WTC11 (cell line): Measurements from ENCODE around the gene RALBP1. TPM values are rescaled to one million over a fixed set of nuclear protein-coding genes. Genes with fewer than 3 reads are reported as not detected.

Source experiments
- ATAC-seq: fragments of 200-7000 bp; cut with Tn5 transposase; 2 replicates; pipeline ENCODE4 v1.10.0; 2021; ENCODE audit warnings: mild to moderate bottlenecking, moderate library complexity
- CTCF ChIA-PET: fragments of 300-600 bp; sonication (Branson Sonifier 250); formaldehyde crosslinking; loops from one replicate; lab custom pipeline; 2021; ENCODE audit warnings: antibody characterized with exemption; lab: Charles Lee
- POLR2A ChIA-PET: fragments of 350-600 bp; sonication (Branson Sonifier 250); formaldehyde crosslinking; loops from one replicate; lab custom pipeline; 2021; ENCODE audit warnings: antibody characterized with exemption; lab: Charles Lee
- DNase-seq: peaks from one replicate; pipeline ENCODE4 v3.0.0; 2021; ENCODE audit warnings: low spot score
- H3K27ac Mint-ChIP-seq: 2 replicates; pipeline ENCODE4 v1.8.0; 2021; ENCODE audit warnings: mixed read lengths
- H3K27me3 Mint-ChIP-seq: 2 replicates; pipeline ENCODE4 v1.8.0; 2021; ENCODE audit warnings: low read depth, mild to moderate bottlenecking, moderate library complexity, mixed read lengths
- H3K36me3 Mint-ChIP-seq: 2 replicates; pipeline ENCODE4 v1.8.0; 2021; ENCODE audit warnings: mixed read lengths
- H3K4me1 Mint-ChIP-seq: 2 replicates; pipeline ENCODE4 v1.8.0; 2022; ENCODE audit warnings: mixed read lengths
- H3K4me3 Mint-ChIP-seq: 2 replicates; pipeline ENCODE4 v1.8.0; 2021; ENCODE audit warnings: mild to moderate bottlenecking, moderate library complexity, mixed read lengths
- H3K9me3 Mint-ChIP-seq: 2 replicates; pipeline ENCODE4 v1.8.0; 2021; ENCODE audit warnings: mixed read lengths
- ATF2 ChIP-seq: sonication (generic); formaldehyde crosslinking; IDR thresholded peaks from 2 replicates; pipeline ENCODE4 v1.8.1; 2022; ENCODE audit warnings: low read depth, missing genetic modification reagents, borderline replicate concordance
- ATF3 ChIP-seq: sonication (generic); formaldehyde crosslinking; conservative IDR thresholded peaks from 2 replicates; pipeline ENCODE4 v1.8.1; 2022; ENCODE audit warnings: mild to moderate bottlenecking, missing genetic modification reagents
- ATF6 ChIP-seq: sonication (generic); formaldehyde crosslinking; IDR thresholded peaks from 2 replicates; pipeline ENCODE4 v1.8.1; 2023; ENCODE audit warnings: mild to moderate bottlenecking, missing genetic modification reagents
- CBFB ChIP-seq: sonication (generic); formaldehyde crosslinking; IDR thresholded peaks from 2 replicates; pipeline ENCODE4 v1.8.1; 2022; ENCODE audit warnings: mild to moderate bottlenecking, low read depth, missing genetic modification reagents
- CTCF ChIP-seq: fragments of 200-600 bp; IDR thresholded peaks from 2 replicates; pipeline ENCODE4 v1.8.0; 2022; ENCODE audit warnings: antibody characterized with exemption
- E2F1 ChIP-seq: sonication (generic); formaldehyde crosslinking; IDR thresholded peaks from 2 replicates; pipeline ENCODE4 v1.8.0; 2022; ENCODE audit warnings: mild to moderate bottlenecking, missing genetic modification reagents
- ERG ChIP-seq: fragments of 250-450 bp; sonication (Bioruptor Pico); IDR thresholded peaks from 2 replicates; pipeline ENCODE4 v1.8.0; 2021; ENCODE audit warnings: mild to moderate bottlenecking
- GTF2I ChIP-seq: fragments of 250-450 bp; sonication (Bioruptor Pico); conservative IDR thresholded peaks from 2 replicates; pipeline ENCODE4 v1.4.0; 2021; ENCODE audit warnings: mild to moderate bottlenecking
- HMGA2 ChIP-seq: fragments of 250-450 bp; sonication (Bioruptor Pico); IDR thresholded peaks from 2 replicates; pipeline ENCODE4 v1.4.0; 2021; ENCODE audit warnings: mild to moderate bottlenecking, moderate library complexity
- MAX ChIP-seq: sonication (generic); formaldehyde crosslinking; IDR thresholded peaks from 2 replicates; pipeline ENCODE4 v1.8.0; 2022; ENCODE audit warnings: mild to moderate bottlenecking, missing genetic modification reagents
- MXD4 ChIP-seq: fragments of 250-450 bp; sonication (Bioruptor Pico); IDR thresholded peaks from 2 replicates; pipeline ENCODE4 v1.8.0; 2021; ENCODE audit warnings: mild to moderate bottlenecking, moderate library complexity, borderline replicate concordance
- MYBL2 ChIP-seq: sonication (generic); formaldehyde crosslinking; IDR thresholded peaks from 2 replicates; pipeline ENCODE4 v1.8.1; 2023; ENCODE audit warnings: mild to moderate bottlenecking, moderate library complexity, missing genetic modification reagents
- NFYB ChIP-seq: sonication (generic); formaldehyde crosslinking; conservative IDR thresholded peaks from 2 replicates; pipeline ENCODE4 v1.8.0; 2022; ENCODE audit warnings: low read depth, missing genetic modification reagents
- NR2C2 ChIP-seq: sonication (generic); formaldehyde crosslinking; IDR thresholded peaks from 2 replicates; pipeline ENCODE4 v1.8.0; 2022; ENCODE audit warnings: mild to moderate bottlenecking, missing genetic modification reagents
- NR3C1 ChIP-seq: sonication (generic); formaldehyde crosslinking; conservative IDR thresholded peaks from 2 replicates; pipeline ENCODE4 v1.8.1; 2023; ENCODE audit warnings: low read depth, mild to moderate bottlenecking, missing genetic modification reagents
- PREB ChIP-seq: sonication (generic); formaldehyde crosslinking; IDR thresholded peaks from 2 replicates; pipeline ENCODE4 v1.8.1; 2022; ENCODE audit warnings: mild to moderate bottlenecking, missing genetic modification reagents, moderate library complexity, borderline replicate concordance
- STAT6 ChIP-seq: sonication (generic); formaldehyde crosslinking; conservative IDR thresholded peaks from 2 replicates; pipeline ENCODE4 v1.8.1; 2023; ENCODE audit warnings: mild to moderate bottlenecking, low read depth, missing genetic modification reagents, moderate library complexity
- ZNF138 ChIP-seq: sonication (generic); formaldehyde crosslinking; conservative IDR thresholded peaks from 2 replicates; pipeline ENCODE4 v1.8.1; 2022; ENCODE audit warnings: mild to moderate bottlenecking, moderate library complexity, missing genetic modification reagents
- total RNA-seq: library from RNA; stranded (reverse); gene quantifications from 3 replicates; pipeline ENCODE4 v1.2.3, GENCODE V29; 2021

RALBP1 gene
- total RNA-seq, 1 experiment from 2014 or later: 69.3 TPM

GRCh38 chr18:9552191-9552590 lies 76.9 kb downstream of the RALBP1 start (continued):
- TF ChIP-seq STAT6 (no peak), CBFB (CRISPR knock-in tag) (no peak), ATF2 (CRISPR knock-in tag) (no peak), MXD4 (CRISPR knock-in tag) (no peak), ZNF138 (CRISPR knock-in tag) (no peak), ATF3 (CRISPR knock-in tag) (no peak)

- Mint-ChIP-seq H3K27me3 (no peaks in the 10 kb centered on the region), H3K4me3 (no peak overlapping the region), H3K27ac (no peak overlapping the region), H3K36me3 (peaks cover 93% of the 10 kb centered on the region), H3K4me1 (peaks cover 14% of the 10 kb centered on the region), H3K9me3 (peaks cover 14% of the 10 kb centered on the region)
- TF ChIP-seq E2F1 (CRISPR knock-in tag): no peak
- TF ChIP-seq GTF2I (CRISPR knock-in tag): peak; percentile 92
- ATAC-seq: no peak
- POLR2A ChIA-PET: no interaction called here
- CTCF ChIA-PET: no interaction called here
- DNase-seq: no peak
Observed at GRCh38 chr18:9552616-9553015, 77.3 kb downstream of the RALBP1 start.

GRCh38 chr18:9557250-9557943 lies 82.1 kb downstream of the RALBP1 start:
- no peak overlapping the region for H3K27ac Mint-ChIP-seq

More at GRCh38 chr18:9557250-9557943, 82.1 kb downstream of the RALBP1 start:
- ATAC-seq (no peak), DNase-seq (no peak)
- TF ChIP-seq CTCF (no peak), NR3C1 (CRISPR knock-in tag) (no peak), ERG (CRISPR knock-in tag) (no peak), ATF6 (CRISPR knock-in tag) (no peak), PREB (CRISPR knock-in tag) (no peak), NR2C2 (CRISPR knock-in tag) (no peak), HMGA2 (CRISPR knock-in tag) (no peak), E2F1 (CRISPR knock-in tag) (no peak), NFYB (CRISPR knock-in tag) (no peak), MYBL2 (CRISPR knock-in tag) (no peak), MAX (CRISPR knock-in tag) (no peak)
- Mint-ChIP-seq H3K36me3 (peaks cover 81% of the 10 kb centered on the region), H3K27me3 (no peaks in the 10 kb centered on the region), H3K4me1 (no peaks in the 10 kb centered on the region), H3K4me3 (no peak overlapping the region), H3K9me3 (peaks cover 14% of the 10 kb centered on the region)
- CTCF ChIA-PET: interaction anchor here (1.5 kb wide), 1 partner anchor 18 kb away, joined by 3 read pairs; no protein-coding TSS in a partner anchor
- POLR2A ChIA-PET: no interaction called here
